Lower leg skin (tissue), 4 donors: ENCODE measurements around the gene FASTKD3. TPM values are rescaled to one million over a fixed set of nuclear protein-coding genes. Genes with fewer than 3 reads are reported as not detected.

ENCODE experiments used
- DNase-seq, 2 donors: peaks; one replicate each; pipeline ENCODE4 v3.0.0-alpha.2; 2019; ENCODE audit warnings: low spot score in 2 of 2
- H3K4me3 ChIP-seq: fragments of 200-600 bp; sonication (generic); 2 replicates; pipeline ENCODE4 v1.5.1; 2017; ENCODE audit warnings: mild to moderate bottlenecking, low read depth; ENCODE audit not compliant: poor library complexity, severe bottlenecking
- CTCF ChIP-seq, 3 donors: fragments of 450-650 bp; IDR thresholded peaks; one replicate each; pipeline ENCODE4 v1.5.1; 2016; ENCODE audit warnings: antibody characterized with exemption in 3 of 3, mild to moderate bottlenecking in 3 of 3, moderate library complexity in 2 of 3
- POLR2A ChIP-seq, 2 donors: fragments of 450-650 bp; IDR thresholded peaks; one replicate each; pipeline ENCODE4 v1.6.1; 2016 to 2017; ENCODE audit warnings: antibody characterized with exemption in 2 of 2, mild to moderate bottlenecking in 1 of 2, moderate library complexity in 1 of 2
- WGBS, 2 donors: methylation state at CpG; one replicate each; pipeline ENCODE4 v1.1.5; 2018; 5-methylcytosine and 5-hydroxymethylcytosine counted together
- intact Hi-C: fragments of 100-400 bp; cut with DNase I; formaldehyde crosslinking; loops from one replicate; pipeline ENCODE4 v1.15.0; 2023; ENCODE audit warnings: low total_unique reads
- total RNA-seq, 4 donors: library from RNA; depleted of rRNA; stranded (reverse); fragments of >200 nt; gene quantifications; one replicate each; pipeline ENCODE4 v1.1.0, GENCODE V29; 2016

Gene FASTKD3
- total RNA-seq, 4 donors from 2014 or later, result 6.0 to 17.6 (median 8.4) TPM

DNA sequence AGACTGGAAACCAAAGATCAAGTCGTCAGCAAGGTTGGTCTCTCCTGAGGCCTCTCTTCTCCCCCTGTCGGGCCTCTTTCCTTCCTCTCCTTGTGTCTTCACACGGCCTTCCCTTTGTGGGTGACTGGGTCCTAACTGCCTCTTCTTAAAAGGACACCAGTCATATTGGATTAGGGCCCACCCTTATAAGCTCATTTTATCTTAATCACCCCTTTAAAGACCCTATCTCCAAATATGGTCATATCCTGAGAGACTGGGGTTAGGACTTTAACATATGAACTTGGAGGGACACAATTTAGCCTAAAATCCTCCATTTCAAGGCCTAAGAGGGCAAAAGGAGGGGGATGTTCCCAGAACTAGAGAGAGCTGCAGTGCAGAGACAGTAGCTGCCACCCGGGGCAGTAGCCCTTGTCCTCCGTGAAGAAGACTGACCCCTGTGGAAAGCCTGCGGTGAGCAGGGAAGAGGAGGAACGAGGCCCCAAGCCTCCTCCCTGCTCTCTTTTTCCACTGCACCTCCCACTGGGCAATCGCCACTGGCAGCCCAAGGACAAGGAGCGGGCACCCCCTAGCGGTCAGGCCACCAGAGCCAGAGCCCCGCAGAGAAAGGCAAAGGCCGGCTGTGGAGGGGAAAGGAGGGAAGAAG is 52.8 kb downstream of the FASTKD3 start:
- peak; percentile 75 to 95 for DNase-seq
- TF ChIP-seq CTCF (IDR thresholded peaks at IDR 0.05), result peak in 1 of 3 donors; percentile 59
- no peak for TF ChIP-seq POLR2A (IDR thresholded peaks at IDR 0.05)
- WGBS, 2 donors, result 28 to 30% methylated on average over 12 of the region's 12 CpGs
- H3K4me3 ChIP-seq, result no peak overlapping the region
- intact Hi-C loops, result no loop called here

DNA sequence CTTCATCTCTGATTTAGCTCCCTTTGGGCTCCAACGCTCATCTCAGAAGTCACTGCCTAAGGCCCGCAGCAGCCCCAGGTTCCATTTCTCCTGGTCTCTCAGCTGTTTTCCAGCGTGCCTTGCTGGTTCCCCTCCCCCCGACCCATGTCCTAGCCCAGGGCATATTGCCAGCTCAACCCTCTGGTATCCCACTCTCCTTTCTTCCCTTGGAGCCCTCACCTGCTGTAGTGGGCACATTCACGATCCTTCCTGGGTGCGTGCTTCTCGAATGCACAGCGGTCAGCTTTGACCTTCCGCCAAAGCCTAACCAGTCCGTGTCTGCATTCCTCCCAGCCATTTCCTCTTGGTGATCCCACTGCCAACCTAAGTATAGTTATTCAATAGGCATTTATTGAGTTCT is 54.0 kb downstream of the FASTKD3 start:
- intact Hi-C loops, result no loop called here
- DNase-seq, result no peak
- 92 to 94% methylated on average over 10 of the region's 10 CpGs for WGBS, 2 donors
- H3K4me3 ChIP-seq, result no peak overlapping the region
- TF ChIP-seq POLR2A (IDR thresholded peaks at IDR 0.05) (no peak), CTCF (IDR thresholded peaks at IDR 0.05) (no peak)

- H3K4me3 ChIP-seq, result no peak overlapping the region
- no peak for TF ChIP-seq POLR2A (IDR thresholded peaks at IDR 0.05)
- no peak for TF ChIP-seq CTCF (IDR thresholded peaks at IDR 0.05)
- no peak for DNase-seq
- 76 to 79% methylated on average over 3 of the region's 3 CpGs for WGBS, 2 donors
- intact Hi-C loops, result no loop called here
Observed at GRCh38 chr5:7813576-7813975, 55.3 kb downstream of the FASTKD3 start.

GRCh38 chr5:7813007-7813406 is 55.8 kb downstream of the FASTKD3 start:
- no peak for TF ChIP-seq POLR2A (IDR thresholded peaks at IDR 0.05)
- no peak for TF ChIP-seq CTCF (IDR thresholded peaks at IDR 0.05)
- no peak overlapping the region for H3K4me3 ChIP-seq
- DNase-seq, result no peak
- intact Hi-C loops, result no loop called here
- WGBS, 2 donors, result 72 to 76% methylated on average over 2 of the region's 2 CpGs

DNA sequence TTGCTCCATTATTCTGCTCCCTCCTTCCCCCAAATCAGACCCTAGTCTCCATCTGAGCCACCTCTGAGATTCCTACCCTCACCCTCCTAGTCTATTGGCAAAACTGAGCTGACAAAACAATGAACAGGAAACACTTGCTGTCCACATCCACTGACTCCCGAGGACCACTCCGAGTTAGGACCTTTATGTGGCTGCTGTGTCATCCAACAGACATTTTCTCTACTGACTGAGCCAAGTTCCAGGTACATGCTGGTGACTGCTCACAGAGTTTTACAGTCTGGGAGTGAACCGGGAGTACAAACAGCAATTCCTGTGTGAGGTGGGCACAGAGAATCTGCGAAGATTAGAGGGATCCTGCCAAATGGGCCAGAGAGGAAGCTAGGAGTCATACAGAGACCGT is 57.1 kb downstream of the FASTKD3 start:
- no peak for DNase-seq
- 72 to 86% methylated on average over 5 of the region's 5 CpGs for WGBS, 2 donors
- H3K4me3 ChIP-seq, result no peak overlapping the region
- intact Hi-C loops, result no loop called here
- TF ChIP-seq CTCF (IDR thresholded peaks at IDR 0.05) (no peak), POLR2A (IDR thresholded peaks at IDR 0.05) (no peak)

Other genes with a start within 250 kb of the FASTKD3 start
- under 1 TPM in 2 of 4 donors, not detected in 2; 0.21 to 0.32 TPM for gene CFAP90, start 17.9 kb downstream of the FASTKD3 start, total RNA-seq
- 10 to 100 TPM; 22.6 to 45.4 (median 30.5) TPM for gene MTRR, start 117 bp upstream of the FASTKD3 start, total RNA-seq